OCI-LY7 (cell line): ENCODE data around the gene C16orf74. TPM values are rescaled to one million over a fixed set of nuclear protein-coding genes. Genes with fewer than 3 reads are reported as not detected.

Experiments
- BruUV-seq: library from RNA; stranded (reverse); fragments of 400-500 nt; replicated peaks from 2 replicates; lab custom pipeline; 2021; lab: Mats Ljungman, UMichigan
- CTCF ChIA-PET: fragments of 300-600 bp; sonication (Branson Sonifier 250); formaldehyde crosslinking; loops from one replicate; lab custom pipeline; 2022; ENCODE audit warnings: antibody characterized with exemption; ENCODE audit not compliant: unreplicated experiment; lab: Charles Lee
- POLR2A ChIA-PET: fragments of 300-600 bp; sonication (Branson Sonifier 250); formaldehyde crosslinking; loops from one replicate; lab custom pipeline; 2022; ENCODE audit warnings: antibody characterized with exemption; lab: Charles Lee
- DNase-seq: peaks from one replicate; pipeline ENCODE4 v3.0.0-alpha.2; 2015; ENCODE audit warnings: low spot score
- H2AFZ ChIP-seq: fragments of 200-600 bp; sonication (generic), shearing (Covaris generic); 2 replicates; pipeline ENCODE4 v1.6.1; 2014; ENCODE audit warnings: mild to moderate bottlenecking, antibody characterized with exemption, low read length, moderate library complexity
- H3K27ac ChIP-seq: fragments of 200-600 bp; sonication (generic); 2 replicates; pipeline ENCODE4 v1.5.1; 2014; ENCODE audit warnings: mixed run types, low read depth, mild to moderate bottlenecking, moderate library complexity, low read length, inconsistent platforms; ENCODE audit not compliant: poor library complexity, severe bottlenecking
- H3K36me3 ChIP-seq: fragments of 200-600 bp; sonication (generic); 2 replicates; pipeline ENCODE4 v1.6.1; 2014; ENCODE audit warnings: mild to moderate bottlenecking, antibody characterized with exemption, low read length, moderate library complexity, mixed read lengths; ENCODE audit not compliant: insufficient read depth
- H3K4me1 ChIP-seq: fragments of 200-600 bp; sonication (generic); 2 replicates; pipeline ENCODE4 v1.5.1; 2014; ENCODE audit warnings: mild to moderate bottlenecking, low read length; ENCODE audit not compliant: insufficient read depth, poor library complexity, severe bottlenecking
- H3K4me2 ChIP-seq: fragments of 200-600 bp; sonication (generic); 2 replicates; pipeline ENCODE4 v1.6.1; 2014; ENCODE audit warnings: mild to moderate bottlenecking, low read length
- H3K4me3 ChIP-seq: fragments of 200-600 bp; sonication (generic); 2 replicates; pipeline ENCODE4 v1.5.1; 2014; ENCODE audit warnings: mild to moderate bottlenecking, low read depth, low read length; ENCODE audit not compliant: poor library complexity, severe bottlenecking
- H3K79me2 ChIP-seq: fragments of 200-600 bp; sonication (generic); 2 replicates; pipeline ENCODE4 v1.6.1; 2016; ENCODE audit warnings: low read depth, mild to moderate bottlenecking, low read length, moderate library complexity, mixed read lengths; ENCODE audit not compliant: insufficient read depth
- H3K9me2 ChIP-seq: fragments of 200-600 bp; sonication (generic); 2 replicates; pipeline ENCODE4 v1.6.1; 2016; ENCODE audit warnings: mild to moderate bottlenecking, low read length, mixed read lengths; ENCODE audit not compliant: insufficient read depth
- H3K9me3 ChIP-seq: fragments of 200-600 bp; sonication (generic); 2 replicates; pipeline ENCODE4 v1.6.1; 2014; ENCODE audit warnings: mild to moderate bottlenecking, mixed run types, low read length, mixed read lengths
- H4K20me1 ChIP-seq: fragments of 200-600 bp; sonication (generic); 2 replicates; pipeline ENCODE4 v1.6.1; 2014; ENCODE audit warnings: mild to moderate bottlenecking, antibody characterized with exemption, low read length, moderate library complexity, mixed read lengths; ENCODE audit not compliant: insufficient read depth
- EZH2phosphoT487 ChIP-seq: fragments of 200-600 bp; sonication (generic); IDR thresholded peaks from 2 replicates; pipeline ENCODE4 v1.6.1; 2018; ENCODE audit warnings: low read depth, borderline replicate concordance, mild to moderate bottlenecking, mixed run types, antibody characterized with exemption, low read length, moderate library complexity, mixed read lengths
- intact Hi-C: fragments of 100-400 bp; cut with micrococcal nuclease; formaldehyde crosslinking; loops from one replicate; pipeline ENCODE4 v1.10.0; 2022; ENCODE audit not compliant: unreplicated experiment
- total RNA-seq, 2 experiments: library from RNA; depleted of rRNA in 1 of 2; stranded (reverse); fragments of >200 nt in 1 of 2; shearing (Covaris generic) in 1 of 2; gene quantifications; 2 replicates each; pipeline ENCODE4 v1.2.3, GENCODE V29; 2014 to 2022
- TF ChIP-seq, protein P1 (sequence below): fragments of 200-600 bp; sonication (generic); conservative IDR thresholded peaks from 2 replicates; pipeline ENCODE4 v1.5.1; 2014; ENCODE audit warnings: mild to moderate bottlenecking, antibody characterized with exemption, low read length, moderate library complexity, mixed read lengths

The C16orf74 gene
- total RNA-seq, 2 experiments from 2014 or later, result 6.8 to 9.7 TPM

DNA sequence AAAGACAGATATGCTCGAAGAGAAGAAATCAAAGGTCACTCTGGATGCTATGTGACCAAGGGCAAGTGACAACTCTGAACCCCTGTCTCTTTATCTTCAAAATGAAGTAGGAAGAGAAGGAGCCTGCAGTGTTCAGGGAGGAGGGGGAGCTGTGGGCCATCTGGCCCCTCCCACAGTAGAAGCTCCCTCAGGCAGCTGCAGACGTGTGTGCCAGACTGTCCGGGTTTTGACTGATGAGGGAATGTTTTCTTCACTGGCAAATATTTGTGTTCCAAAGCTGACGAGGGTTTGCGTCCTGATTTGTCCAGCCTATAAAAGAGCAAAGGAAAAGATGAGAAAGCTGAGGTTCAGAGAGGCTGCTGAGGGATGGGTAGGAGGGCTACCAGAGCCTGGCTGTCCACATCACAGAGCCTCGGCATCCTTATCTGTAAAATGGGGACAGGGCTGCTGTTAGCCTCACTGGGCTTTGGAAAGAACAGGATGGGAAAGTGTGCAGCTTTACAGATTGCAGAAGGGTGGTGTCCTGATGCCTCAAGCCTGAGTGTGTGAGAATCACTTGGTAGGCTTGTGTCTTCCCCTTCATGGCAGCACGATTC lies 60.3 kb downstream of the C16orf74 start:
- POLR2A ChIA-PET, result interaction anchor here (2.5 kb wide), 1 partner anchor 26 kb away, joined by 12 read pairs; no protein-coding TSS in a partner anchor
- Histone ChIP-seq H3K9me3 (no peaks in the 10 kb centered on the region), H3K36me3 (peaks cover 19% of the 10 kb centered on the region; the same call in 1 of the 2 replicates), H2AFZ (0 out of 2 replicates have a peak overlapping the region, but pooled peaks have one; percentile 8), H3K9me2 (no peaks in the 10 kb centered on the region), H3K4me3 (no peak overlapping the region), H3K79me2 (peaks cover 31% of the 10 kb centered on the region), H4K20me1 (no peaks in the 10 kb centered on the region), H3K27ac (no peak overlapping the region), H3K4me1 (peaks cover 39% of the 10 kb centered on the region), H3K4me2 (no peak overlapping the region)
- TF ChIP-seq, protein P1, sequence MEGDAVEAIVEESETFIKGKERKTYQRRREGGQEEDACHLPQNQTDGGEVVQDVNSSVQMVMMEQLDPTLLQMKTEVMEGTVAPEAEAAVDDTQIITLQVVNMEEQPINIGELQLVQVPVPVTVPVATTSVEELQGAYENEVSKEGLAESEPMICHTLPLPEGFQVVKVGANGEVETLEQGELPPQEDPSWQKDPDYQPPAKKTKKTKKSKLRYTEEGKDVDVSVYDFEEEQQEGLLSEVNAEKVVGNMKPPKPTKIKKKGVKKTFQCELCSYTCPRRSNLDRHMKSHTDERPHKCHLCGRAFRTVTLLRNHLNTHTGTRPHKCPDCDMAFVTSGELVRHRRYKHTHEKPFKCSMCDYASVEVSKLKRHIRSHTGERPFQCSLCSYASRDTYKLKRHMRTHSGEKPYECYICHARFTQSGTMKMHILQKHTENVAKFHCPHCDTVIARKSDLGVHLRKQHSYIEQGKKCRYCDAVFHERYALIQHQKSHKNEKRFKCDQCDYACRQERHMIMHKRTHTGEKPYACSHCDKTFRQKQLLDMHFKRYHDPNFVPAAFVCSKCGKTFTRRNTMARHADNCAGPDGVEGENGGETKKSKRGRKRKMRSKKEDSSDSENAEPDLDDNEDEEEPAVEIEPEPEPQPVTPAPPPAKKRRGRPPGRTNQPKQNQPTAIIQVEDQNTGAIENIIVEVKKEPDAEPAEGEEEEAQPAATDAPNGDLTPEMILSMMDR, result no peak
- TF ChIP-seq EZH2phosphoT487, result no peak
- no peak for DNase-seq
- BruUV-seq, result no TSS peak
- CTCF ChIA-PET, result no interaction called here
- intact Hi-C loops, result no loop called here

DNA sequence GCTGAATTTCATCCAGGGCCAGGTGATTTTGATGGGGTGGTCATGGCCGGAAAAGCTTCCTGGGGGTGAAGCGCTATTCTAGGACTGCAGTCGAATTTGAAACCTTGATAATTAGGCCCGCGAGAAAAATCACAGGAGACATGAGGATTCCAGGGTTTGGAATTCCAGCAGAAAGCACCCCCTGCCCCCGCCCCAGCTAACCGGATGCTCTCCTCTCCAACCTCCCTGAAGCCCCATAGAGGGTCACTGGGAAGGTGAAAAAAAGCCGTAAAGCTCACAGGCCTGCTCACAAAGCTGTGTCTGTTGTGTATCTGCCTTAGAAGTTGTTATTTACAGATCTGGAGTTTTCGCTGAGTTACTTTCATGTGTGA lies 61.0 kb downstream of the C16orf74 start:
- intact Hi-C loops, result loop anchor here (2.0 to 5.0 kb wide), 2 partner anchors 77 to 212 kb away; partner anchors contain the start of gene GSE1
- CTCF ChIA-PET, result no interaction called here
- POLR2A ChIA-PET, result interaction anchor here (0.9 to 2.5 kb wide), 2 partner anchors 26 to 64 kb away, joined by 3 to 12 read pairs; no protein-coding TSS in a partner anchor
- Histone ChIP-seq H3K79me2 (peaks cover 38% of the 10 kb centered on the region), H3K4me3 (no peak overlapping the region), H3K27ac (no peak overlapping the region), H2AFZ (0 out of 2 replicates have a peak overlapping the region, but pooled peaks have one; percentile 8), H3K4me2 (peak overlapping the region; percentile 84), H3K36me3 (peaks cover 23% of the 10 kb centered on the region), H3K4me1 (peaks cover 42% of the 10 kb centered on the region), H3K9me2 (no peaks in the 10 kb centered on the region), H3K9me3 (no peaks in the 10 kb centered on the region), H4K20me1 (peaks cover 4% of the 10 kb centered on the region; the same call in 1 of the 2 replicates)
- no TSS peak for BruUV-seq
- TF ChIP-seq, protein P1, result no peak
- no peak for TF ChIP-seq EZH2phosphoT487
- no peak for DNase-seq
